SK-N-SH (cell line): ENCODE results near the gene ANKRD50.

Source experiments
- CHD2 ChIP-seq: fragments of 150-350 bp; IDR thresholded peaks from 2 replicates; pipeline ENCODE4 v1.6.1; 2018; ENCODE audit warnings: low read length; ENCODE audit not compliant: partially characterized antibody
- CTCF ChIP-seq: fragments of 200-600 bp; sonication (generic); IDR thresholded peaks from 2 replicates; pipeline ENCODE4 v1.6.1; 2017; ENCODE audit warnings: antibody characterized with exemption, mild to moderate bottlenecking, moderate library complexity
- ELF1 ChIP-seq: IDR thresholded peaks from 2 replicates; pipeline ENCODE4 v1.4.0; 2012
- EP300 ChIP-seq, 2 experiments: IDR thresholded peaks; 2 replicates each; pipeline versions ENCODE4 v1.4.0 to v1.6.1; 2012; ENCODE audit warnings: borderline replicate concordance in 1 of 2, low read depth in 1 of 2, low read length in 1 of 2
- FOXM1 ChIP-seq: IDR thresholded peaks from 2 replicates; pipeline ENCODE4 v1.4.0; 2012; ENCODE audit warnings: low read depth, mild to moderate bottlenecking
- IRF3 ChIP-seq: fragments of 150-350 bp; IDR thresholded peaks from 2 replicates; pipeline ENCODE4 v1.6.1; 2016; ENCODE audit warnings: mild to moderate bottlenecking, low read depth, low read length
- MAX ChIP-seq: IDR thresholded peaks from 2 replicates; pipeline ENCODE4 v1.4.0; 2012; ENCODE audit warnings: low read depth
- RAD21 ChIP-seq: IDR thresholded peaks from 2 replicates; pipeline ENCODE4 v1.6.1; 2012; ENCODE audit warnings: mild to moderate bottlenecking, low read length
- SIN3A ChIP-seq: IDR thresholded peaks from 2 replicates; pipeline ENCODE4 v1.6.1; 2012; ENCODE audit warnings: low read depth, mild to moderate bottlenecking, low read length, moderate library complexity, borderline replicate concordance
- TF ChIP-seq, protein P1 (sequence below): fragments of 150-350 bp; IDR thresholded peaks from 2 replicates; pipeline ENCODE4 v1.6.1; 2017; ENCODE audit warnings: antibody characterized with exemption, low read length, low read depth, borderline replicate concordance

DNA sequence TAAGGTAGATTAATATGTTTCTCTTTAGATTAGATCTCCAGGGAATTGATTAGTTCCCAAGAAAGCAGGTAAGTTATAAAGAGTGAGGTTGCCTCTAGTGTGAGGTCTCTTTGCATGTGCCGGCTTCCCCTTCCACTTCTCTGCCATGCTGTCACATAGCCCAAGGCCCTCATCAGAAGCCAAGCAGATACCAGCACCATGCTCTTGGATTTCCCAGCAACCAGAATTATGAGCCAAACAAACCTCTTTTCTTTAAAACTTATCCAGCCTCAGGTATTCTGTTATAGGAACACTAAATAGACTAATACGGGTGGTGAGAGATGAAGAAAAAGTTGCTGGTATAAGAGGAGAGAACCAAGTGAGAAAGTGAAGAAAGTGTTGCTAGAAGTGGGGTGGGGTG, 15.1 kb downstream of the ANKRD50 start:
- TF ChIP-seq, protein P1, sequence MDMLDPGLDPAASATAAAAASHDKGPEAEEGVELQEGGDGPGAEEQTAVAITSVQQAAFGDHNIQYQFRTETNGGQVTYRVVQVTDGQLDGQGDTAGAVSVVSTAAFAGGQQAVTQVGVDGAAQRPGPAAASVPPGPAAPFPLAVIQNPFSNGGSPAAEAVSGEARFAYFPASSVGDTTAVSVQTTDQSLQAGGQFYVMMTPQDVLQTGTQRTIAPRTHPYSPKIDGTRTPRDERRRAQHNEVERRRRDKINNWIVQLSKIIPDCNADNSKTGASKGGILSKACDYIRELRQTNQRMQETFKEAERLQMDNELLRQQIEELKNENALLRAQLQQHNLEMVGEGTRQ, result no peak
- no peak for TF ChIP-seq CTCF
- TF ChIP-seq MAX, result no peak
- TF ChIP-seq CHD2, result no peak
- no peak for TF ChIP-seq RAD21
- TF ChIP-seq IRF3, result no peak
- TF ChIP-seq EP300 (IDR thresholded peaks at IDR 0.05; ENCODE audit: borderline replicate concordance in 1 of 2, low read depth in 1 of 2, low read length in 1 of 2), result no peak
- no peak for TF ChIP-seq FOXM1
- no peak for TF ChIP-seq ELF1
- no peak for TF ChIP-seq SIN3A
